HCT116 (cell line): ENCODE data around the gene CPT1A. TPM values are rescaled to one million over a fixed set of nuclear protein-coding genes. Genes with fewer than 3 reads are reported as not detected.

Source experiments
- ATAC-seq: fragments of 200-7000 bp; cut with Tn5 transposase; 2 replicates; pipeline ENCODE4 v1.9.1; 2020; ENCODE audit warnings: mild to moderate bottlenecking, moderate library complexity
- BruUV-seq: library from RNA; stranded (reverse); fragments of 400-500 nt; replicated peaks from 2 replicates; lab custom pipeline; 2021; lab: Mats Ljungman, UMichigan
- CTCF ChIA-PET: fragments of 300-600 bp; sonication (Branson Sonifier 250); formaldehyde crosslinking; loops from one replicate; lab custom pipeline; 2021; ENCODE audit warnings: antibody characterized with exemption; lab: Charles Lee
- POLR2A ChIA-PET: fragments of 300-600, 350-600 bp; sonication (Branson Sonifier 250); formaldehyde crosslinking; loops from one replicate; lab custom pipeline; 2021; ENCODE audit warnings: antibody characterized with exemption; lab: Charles Lee
- RAD21 ChIA-PET, 2 experiments: fragments of 300-600 bp; sonication (Branson Sonifier 250); formaldehyde crosslinking; loops; one replicate each; lab custom pipeline; 2023; ENCODE audit warnings: low total read pairs in 2 of 2; ENCODE audit not compliant: uncharacterized antibody in 2 of 2, unreplicated experiment in 2 of 2, low non-redundant PET in 1 of 2; lab: Charles Lee
- DNase-seq: peaks from one replicate; pipeline ENCODE4 v3.0.0-alpha.2; 2010; ENCODE audit warnings: low read depth, low spot score
- H2AFZ ChIP-seq: fragments of 200-600 bp; shearing (Covaris generic), sonication (generic); 2 replicates; pipeline ENCODE4 v1.6.1; 2017; ENCODE audit warnings: low read depth, mixed run types, mixed read lengths, antibody characterized with exemption, low read length; ENCODE audit not compliant: poor library complexity, severe bottlenecking
- H3K27ac ChIP-seq: 2 replicates; pipeline ENCODE4 v1.5.1; 2012; ENCODE audit warnings: low read depth, low read length
- H3K27me3 ChIP-seq: fragments of 200-600 bp; sonication (generic); 2 replicates; pipeline ENCODE4 v1.6.1; 2016; ENCODE audit warnings: mixed run types, low read length, mixed read lengths; ENCODE audit not compliant: insufficient read depth
- H3K36me3 ChIP-seq, 2 experiments: fragments of 200-500 bp in 1 of 2; fragments of 200-600 bp in 1 of 2; sonication (Bioruptor generic) in 1 of 2; sonication (generic) in 1 of 2; 2 replicates each; pipeline versions ENCODE4 v1.5.1 to v1.6.1; 2014 to 2016; ENCODE audit warnings: low read length in 2 of 2, inconsistent platforms in 1 of 2, mixed read lengths in 1 of 2, mixed run types in 1 of 2; ENCODE audit not compliant: insufficient read depth in 2 of 2, control insufficient read depth in 1 of 2
- H3K4me1 ChIP-seq, 2 experiments: fragments of 200-600 bp in 1 of 2; sonication (generic) in 1 of 2; 2 replicates each; pipeline versions ENCODE4 v1.5.1 to v1.6.1; 2012 to 2017; ENCODE audit warnings: low read length in 2 of 2, inconsistent platforms in 1 of 2, mild to moderate bottlenecking in 1 of 2, mixed read lengths in 1 of 2, mixed run types in 1 of 2, moderate library complexity in 1 of 2; ENCODE audit not compliant: insufficient read depth in 2 of 2, control insufficient read depth in 1 of 2
- H3K4me2 ChIP-seq: fragments of 200-600 bp; sonication (generic); 2 replicates; pipeline ENCODE4 v1.6.1; 2017; ENCODE audit warnings: mixed run types, low read length, mixed read lengths
- H3K4me3 ChIP-seq, 2 experiments: fragments of 200-600 bp in 1 of 2; sonication (generic) in 1 of 2; replicated peaks in 1 of 2; 2 replicates each; pipeline ENCODE4 v1.5.1; 2011 to 2016; ENCODE audit warnings: low read length in 2 of 2, control low read depth in 1 of 2, low read depth in 1 of 2, mild to moderate bottlenecking in 1 of 2, mixed read lengths in 1 of 2, mixed run types in 1 of 2
- H3K79me2 ChIP-seq: fragments of 200-600 bp; sonication (generic); 2 replicates; pipeline ENCODE4 v1.6.1; 2017; ENCODE audit warnings: mild to moderate bottlenecking, mixed run types, low read length, moderate library complexity, mixed read lengths; ENCODE audit not compliant: insufficient read depth
- H3K9ac ChIP-seq: fragments of 200-600 bp; sonication (generic); 2 replicates; pipeline ENCODE4 v1.6.1; 2016; ENCODE audit warnings: low read length, mixed read lengths
- H3K9me2 ChIP-seq: fragments of 200-600 bp; sonication (generic), shearing (Covaris generic); 2 replicates; pipeline ENCODE4 v1.6.1; 2017; ENCODE audit warnings: mixed run types, mild to moderate bottlenecking, moderate library complexity; ENCODE audit not compliant: insufficient read depth
- H3K9me3 ChIP-seq, 2 experiments: fragments of 200-500 bp in 1 of 2; fragments of 200-600 bp in 1 of 2; sonication (Bioruptor generic) in 1 of 2; sonication (generic) in 1 of 2; 2 replicates each; pipeline ENCODE4 v1.6.1; 2014 to 2017; ENCODE audit warnings: low read length in 2 of 2, mixed read lengths in 2 of 2, inconsistent platforms in 1 of 2, low read depth in 1 of 2, mild to moderate bottlenecking in 1 of 2, mixed run types in 1 of 2, moderate library complexity in 1 of 2; ENCODE audit not compliant: control insufficient read depth in 1 of 2, insufficient read depth in 1 of 2
- H4K20me1 ChIP-seq: fragments of 200-600 bp; sonication (generic), shearing (Covaris generic); 2 replicates; pipeline ENCODE4 v1.6.1; 2017; ENCODE audit warnings: mixed run types, mild to moderate bottlenecking, moderate library complexity; ENCODE audit not compliant: insufficient read depth
- CBX3 ChIP-seq: IDR thresholded peaks from 2 replicates; pipeline ENCODE4 v1.6.1; 2012; ENCODE audit warnings: low read depth
- CEBPB ChIP-seq: IDR thresholded peaks from 2 replicates; pipeline ENCODE4 v1.6.1; 2012; ENCODE audit warnings: low read depth
- CTCF ChIP-seq, 3 experiments: fragments of 200-600 bp in 1 of 3; sonication (generic) in 1 of 3; IDR thresholded peaks in 2 of 3; conservative IDR thresholded peaks in 1 of 3; 2 replicates each; pipeline ENCODE4 v1.5.1; 2012 to 2017; ENCODE audit warnings: low read depth in 2 of 3, low read length in 2 of 3, antibody characterized with exemption in 1 of 3, borderline replicate concordance in 1 of 3, control low read depth in 1 of 3, mild to moderate bottlenecking in 1 of 3, mixed read lengths in 1 of 3, mixed run types in 1 of 3, moderate library complexity in 1 of 3; ENCODE audit not compliant: insufficient read depth in 1 of 3
- EGR1 ChIP-seq: IDR thresholded peaks from 2 replicates; pipeline ENCODE4 v1.6.1; 2012; ENCODE audit warnings: low read depth
- ELF1 ChIP-seq: IDR thresholded peaks from 2 replicates; pipeline ENCODE4 v1.6.1; 2012; ENCODE audit warnings: low read depth, borderline replicate concordance
- EZH2phosphoT487 ChIP-seq: fragments of 200-600 bp; IDR thresholded peaks from 2 replicates; pipeline ENCODE4 v1.6.1; 2018; ENCODE audit warnings: antibody characterized with exemption, borderline replicate concordance
- FOSL1 ChIP-seq: IDR thresholded peaks from 2 replicates; pipeline ENCODE4 v1.6.1; 2012; ENCODE audit warnings: low read depth
- JUND ChIP-seq: IDR thresholded peaks from 2 replicates; pipeline ENCODE4 v1.6.1; 2012
- POLR2A ChIP-seq: IDR thresholded peaks from 2 replicates; pipeline ENCODE4 v1.7.0; 2011; ENCODE audit warnings: borderline replicate concordance; ENCODE audit not compliant: insufficient read depth, insufficient read length; ENCODE audit errors: extremely low read depth
- RAD21 ChIP-seq: IDR thresholded peaks from 2 replicates; pipeline ENCODE4 v1.6.1; 2012; ENCODE audit warnings: low read depth, mild to moderate bottlenecking
- REST ChIP-seq: IDR thresholded peaks from 2 replicates; pipeline ENCODE4 v1.6.1; 2012; ENCODE audit warnings: low read depth
- SIN3A ChIP-seq: IDR thresholded peaks from 2 replicates; pipeline ENCODE4 v1.6.1; 2012; ENCODE audit warnings: low read depth
- SP1 ChIP-seq: IDR thresholded peaks from 2 replicates; pipeline ENCODE4 v1.6.1; 2012; ENCODE audit warnings: low read depth
- SRF ChIP-seq: IDR thresholded peaks from 2 replicates; pipeline ENCODE4 v1.6.1; 2012; ENCODE audit warnings: low read depth
- ZBTB33 ChIP-seq: IDR thresholded peaks from 2 replicates; pipeline ENCODE4 v1.6.1; 2011; ENCODE audit warnings: mild to moderate bottlenecking, low read length, moderate library complexity; ENCODE audit not compliant: insufficient replicate concordance; ENCODE audit errors: extremely low read depth
- ZFX ChIP-seq: fragments of 450-650 bp; IDR thresholded peaks from 2 replicates; pipeline ENCODE4 v1.6.1; 2017
- ZNF274 ChIP-seq: fragments of 200-500 bp; sonication (Bioruptor generic); IDR thresholded peaks from 2 replicates; pipeline ENCODE4 v1.6.1; 2014; ENCODE audit warnings: mild to moderate bottlenecking, low read depth, low read length, inconsistent platforms
- intact Hi-C: fragments of 100-400 bp; cut with micrococcal nuclease; formaldehyde crosslinking; loops from 2 replicates; pipeline ENCODE4 v1.10.0; 2022
- total RNA-seq: library from RNA; stranded (reverse); gene quantifications from one replicate; pipeline ENCODE4 v1.2.1, GENCODE V29; 2021; ENCODE audit not compliant: unreplicated experiment
- TF ChIP-seq, protein P1 (sequence below): IDR thresholded peaks from 2 replicates; pipeline ENCODE4 v1.6.1; 2012

The CPT1A gene
- total RNA-seq, 1 experiment from 2014 or later = 54.4 TPM

GRCh38 chr11:68803766-68804165, 38.0 kb downstream of the CPT1A start:
- TF ChIP-seq ZBTB33 (no peak), ELF1 (no peak), CEBPB (no peak), EZH2phosphoT487 (no peak), SIN3A (no peak), CTCF (IDR thresholded peaks at IDR 0.05 in 2 of 3, conservative IDR thresholded peaks at IDR 0.05 in 1 of 3; ENCODE audit: borderline replicate concordance in 1 of 3, insufficient read depth in 1 of 3, low read depth in 2 of 3, low read length in 2 of 3) (no peak), ZNF274 (no peak), EGR1 (no peak), POLR2A (no peak), SP1 (no peak), CBX3 (no peak), REST (no peak), RAD21 (no peak), SRF (no peak), ZFX (no peak), JUND (no peak), FOSL1 (no peak)
- TF ChIP-seq, protein P1, sequence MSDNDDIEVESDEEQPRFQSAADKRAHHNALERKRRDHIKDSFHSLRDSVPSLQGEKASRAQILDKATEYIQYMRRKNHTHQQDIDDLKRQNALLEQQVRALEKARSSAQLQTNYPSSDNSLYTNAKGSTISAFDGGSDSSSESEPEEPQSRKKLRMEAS = no peak
- TF ChIP-seq, all 23 proteins: peak for 0
- ChIA-PET CTCF (no interaction called here), RAD21 (no interaction called here), POLR2A (no interaction called here)
- H2AFZ ChIP-seq = no peak overlapping the region
- no peak overlapping the region for H3K27ac ChIP-seq
- BruUV-seq = no TSS peak
- no peak overlapping the region for H3K9ac ChIP-seq
- H4K20me1 ChIP-seq = no peaks in the 10 kb centered on the region
- no peaks in the 10 kb centered on the region for H3K9me2 ChIP-seq
- no peak overlapping the region for H3K4me2 ChIP-seq
- no peak for ATAC-seq
- no peak for DNase-seq
- H3K4me3 ChIP-seq = no peak overlapping the region
- H3K4me1 ChIP-seq = peaks cover 0 to 6% of the 10 kb centered on the region in 2 experiments; a peak in 1 of 4 replicates
- H3K9me3 ChIP-seq = no peaks in the 10 kb centered on the region
- no peaks in the 10 kb centered on the region for H3K79me2 ChIP-seq
- intact Hi-C loops = no loop called here
- peaks cover 5 to 14% of the 10 kb centered on the region in 2 experiments; a peak in 3 of 4 replicates for H3K36me3 ChIP-seq
- no peaks in the 10 kb centered on the region for H3K27me3 ChIP-seq
